ENCODE measurements around the gene TGFB2.

DNA sequence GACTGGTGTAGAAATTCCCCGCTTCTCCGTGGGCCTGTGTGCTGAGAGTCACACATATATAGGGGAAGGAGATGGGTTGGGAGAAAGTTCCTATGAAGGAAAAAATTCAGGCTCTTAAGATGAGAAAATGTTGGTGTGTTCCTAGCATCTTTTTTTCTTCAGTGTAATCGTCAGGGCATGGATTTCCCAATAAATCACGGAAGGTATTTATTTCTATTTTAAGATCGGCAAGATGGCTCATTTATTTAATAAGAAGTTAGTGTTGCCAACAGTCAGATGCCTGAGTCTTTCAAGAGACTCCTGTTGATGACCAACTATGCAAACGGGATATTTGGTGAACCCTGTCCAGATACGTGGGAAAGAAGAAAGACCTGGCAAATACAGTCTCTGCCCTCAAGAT is 58.2 kb downstream of the TGFB2 start:
- TF ChIP-seq, protein P1, sequence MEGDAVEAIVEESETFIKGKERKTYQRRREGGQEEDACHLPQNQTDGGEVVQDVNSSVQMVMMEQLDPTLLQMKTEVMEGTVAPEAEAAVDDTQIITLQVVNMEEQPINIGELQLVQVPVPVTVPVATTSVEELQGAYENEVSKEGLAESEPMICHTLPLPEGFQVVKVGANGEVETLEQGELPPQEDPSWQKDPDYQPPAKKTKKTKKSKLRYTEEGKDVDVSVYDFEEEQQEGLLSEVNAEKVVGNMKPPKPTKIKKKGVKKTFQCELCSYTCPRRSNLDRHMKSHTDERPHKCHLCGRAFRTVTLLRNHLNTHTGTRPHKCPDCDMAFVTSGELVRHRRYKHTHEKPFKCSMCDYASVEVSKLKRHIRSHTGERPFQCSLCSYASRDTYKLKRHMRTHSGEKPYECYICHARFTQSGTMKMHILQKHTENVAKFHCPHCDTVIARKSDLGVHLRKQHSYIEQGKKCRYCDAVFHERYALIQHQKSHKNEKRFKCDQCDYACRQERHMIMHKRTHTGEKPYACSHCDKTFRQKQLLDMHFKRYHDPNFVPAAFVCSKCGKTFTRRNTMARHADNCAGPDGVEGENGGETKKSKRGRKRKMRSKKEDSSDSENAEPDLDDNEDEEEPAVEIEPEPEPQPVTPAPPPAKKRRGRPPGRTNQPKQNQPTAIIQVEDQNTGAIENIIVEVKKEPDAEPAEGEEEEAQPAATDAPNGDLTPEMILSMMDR (IDR thresholded peaks at IDR 0.05), result no peak
- no peak for TF ChIP-seq POLR2A (IDR thresholded peaks at IDR 0.05)
